ENCODE data around the gene GPNMB.

The GPNMB gene

DNA sequence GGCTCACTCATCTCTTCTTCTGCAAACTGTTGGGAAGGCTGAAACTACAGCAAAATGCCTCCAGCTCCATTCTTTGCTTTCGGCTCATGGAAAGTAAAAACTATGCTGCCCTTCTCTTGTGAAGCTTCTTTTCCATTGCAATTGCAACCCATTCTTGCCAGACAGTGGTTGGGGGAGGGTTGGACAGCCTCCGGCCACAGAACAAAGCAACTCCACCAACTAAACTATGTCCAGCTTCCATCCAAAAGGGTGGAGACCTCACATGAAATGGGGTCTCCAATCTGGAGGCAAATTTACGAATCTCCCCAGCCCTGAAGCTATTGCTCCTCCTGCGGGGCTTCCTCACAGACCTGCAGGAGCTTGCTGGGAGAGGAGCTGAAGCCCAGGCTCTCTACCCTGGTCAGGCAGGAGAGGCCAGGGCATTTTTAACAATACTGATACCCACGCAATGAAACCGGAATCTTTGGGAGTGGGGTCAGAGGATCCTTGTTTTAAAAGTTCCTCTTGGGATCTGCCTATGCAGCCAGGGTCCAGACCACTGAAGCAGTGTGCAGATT lies 549 bp downstream of the GPNMB start:
- H3K4me1 ChIP-seq (ENCODE audit: control insufficient read depth in 1 of 2, insufficient read depth in 2 of 2, low read length in 2 of 2) = peaks cover 7 to 9% of the 10 kb centered on the region in 2 experiments
- H3K27ac ChIP-seq (ENCODE audit: low read depth, low read length) = peak overlapping the region; percentile 9
- no peaks in the 10 kb centered on the region for H3K27me3 ChIP-seq (ENCODE audit: insufficient read depth, low read length)
- H3K9me3 ChIP-seq (ENCODE audit: insufficient read depth, low read depth, low read length) = no peaks in the 10 kb centered on the region
- no peak overlapping the region for H4K8ac ChIP-seq (ENCODE audit: low read depth, low read length)
- H2BK5ac ChIP-seq (ENCODE audit: low read depth, low read length, poor library complexity) = no peak overlapping the region
- H2AK5ac ChIP-seq (ENCODE audit: low read length) = no peak overlapping the region
- H4K91ac ChIP-seq (ENCODE audit: low read depth, low read length) = no peak overlapping the region
- no peak overlapping the region for H2BK12ac ChIP-seq (ENCODE audit: low read length)
- no peak overlapping the region for H2AFZ ChIP-seq (ENCODE audit: insufficient read depth, low read length, poor library complexity)
- no peak overlapping the region for H3K4ac ChIP-seq (ENCODE audit: low read depth, low read length)
- no peak overlapping the region for H2BK120ac ChIP-seq (ENCODE audit: insufficient read depth, low read length, poor library complexity)
- H3K14ac ChIP-seq (ENCODE audit: low read length) = no peak overlapping the region
- WGBS (ENCODE audit: extremely low coverage, insufficient coverage, insufficient read length) = no CpG with 5 or more reads among the region's 6 CpGs
- H3K4me2 ChIP-seq (ENCODE audit: low read length) = peak overlapping the region; percentile 55
- H4K12ac ChIP-seq (ENCODE audit: low read depth, low read length) = no peak overlapping the region
- no peak overlapping the region for H3K9ac ChIP-seq (ENCODE audit: low read length)
- no peak overlapping the region for H3K4me3 ChIP-seq (ENCODE audit: low read depth, low read length)
- no peaks in the 10 kb centered on the region for H3K79me2 ChIP-seq (ENCODE audit: control insufficient read depth, insufficient read depth, low read length, poor library complexity)
- DNase-seq = no peak
- no peaks in the 10 kb centered on the region for H3K79me1 ChIP-seq (ENCODE audit: low read length)
- H3K18ac ChIP-seq (ENCODE audit: low read length) = no peak overlapping the region
- no peaks in the 10 kb centered on the region for H3K36me3 ChIP-seq (ENCODE audit: control insufficient read depth in 1 of 2, insufficient read depth in 2 of 2, low read length in 2 of 2)
- no peak overlapping the region for H3K23ac ChIP-seq (ENCODE audit: low read length)

DNA sequence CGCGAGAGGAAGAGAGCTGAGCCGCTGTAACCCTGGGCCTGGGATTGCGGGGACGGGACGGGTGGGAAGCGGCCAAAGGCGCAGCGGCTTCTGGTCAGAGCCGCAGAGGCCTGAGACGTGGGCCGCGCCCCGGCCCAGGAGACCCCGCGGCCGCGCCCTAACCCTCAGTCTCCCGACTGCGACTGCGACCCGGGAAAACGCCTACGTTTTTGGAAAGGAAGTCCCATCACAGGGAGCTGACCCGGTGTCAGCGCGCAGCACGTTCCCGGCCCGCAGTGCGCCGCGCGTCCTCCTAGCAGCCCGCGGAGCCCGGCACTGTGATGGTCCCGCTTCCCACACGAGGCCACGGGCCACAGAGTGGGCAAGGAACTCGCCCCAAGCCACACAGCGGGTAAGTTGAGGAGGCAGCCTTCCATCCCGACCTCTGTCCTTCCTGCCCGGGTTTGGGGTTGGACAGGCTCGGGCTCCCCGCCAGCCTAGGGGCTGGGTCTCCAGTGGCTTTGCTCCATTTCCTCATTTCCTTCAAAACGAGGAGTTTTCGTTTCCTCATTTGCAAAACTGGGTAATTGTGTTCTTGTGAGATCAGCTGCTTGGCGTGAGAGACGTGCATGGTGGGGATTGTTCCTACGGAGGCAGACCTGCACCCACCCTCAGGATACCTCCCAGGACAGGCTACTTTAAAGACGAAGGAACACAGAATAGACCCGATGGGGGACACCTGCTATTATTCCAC lies 1.2 kb downstream of the GPNMB start:
- H3K14ac ChIP-seq (ENCODE audit: low read length) = no peak overlapping the region
- H2AK5ac ChIP-seq (ENCODE audit: low read length) = no peak overlapping the region
- H3K9ac ChIP-seq (ENCODE audit: low read length) = peak overlapping the region; percentile 13
- H3K79me1 ChIP-seq (ENCODE audit: low read length) = no peaks in the 10 kb centered on the region
- no peak overlapping the region for H3K18ac ChIP-seq (ENCODE audit: low read length)
- no peak overlapping the region for H4K91ac ChIP-seq (ENCODE audit: low read depth, low read length)
- no peak overlapping the region for H3K23ac ChIP-seq (ENCODE audit: low read length)
- no peaks in the 10 kb centered on the region for H3K27me3 ChIP-seq (ENCODE audit: insufficient read depth, low read length)
- H2AFZ ChIP-seq (ENCODE audit: insufficient read depth, low read length, poor library complexity) = no peak overlapping the region
- H3K4me1 ChIP-seq (ENCODE audit: control insufficient read depth in 1 of 2, insufficient read depth in 2 of 2, low read length in 2 of 2) = peaks cover 7 to 9% of the 10 kb centered on the region in 2 experiments
- no peak overlapping the region for H4K8ac ChIP-seq (ENCODE audit: low read depth, low read length)
- no peak overlapping the region for H2BK5ac ChIP-seq (ENCODE audit: low read depth, low read length, poor library complexity)
- no peak overlapping the region for H3K4ac ChIP-seq (ENCODE audit: low read depth, low read length)
- H3K4me2 ChIP-seq (ENCODE audit: low read length) = peak overlapping the region; percentile 55
- H3K4me3 ChIP-seq (ENCODE audit: low read depth, low read length) = no peak overlapping the region
- H3K27ac ChIP-seq (ENCODE audit: low read depth, low read length) = no peak overlapping the region
- H2BK12ac ChIP-seq (ENCODE audit: low read length) = no peak overlapping the region
- no peaks in the 10 kb centered on the region for H3K79me2 ChIP-seq (ENCODE audit: control insufficient read depth, insufficient read depth, low read length, poor library complexity)
- peak in 1 of 2 donors; percentile 20 for DNase-seq
- no peaks in the 10 kb centered on the region for H3K9me3 ChIP-seq (ENCODE audit: insufficient read depth, low read depth, low read length)
- no peak overlapping the region for H2BK120ac ChIP-seq (ENCODE audit: insufficient read depth, low read length, poor library complexity)
- no peak overlapping the region for H4K12ac ChIP-seq (ENCODE audit: low read depth, low read length)
- WGBS (ENCODE audit: extremely low coverage, insufficient coverage, insufficient read length) = no CpG with 5 or more reads among the region's 53 CpGs
- H3K36me3 ChIP-seq (ENCODE audit: control insufficient read depth in 1 of 2, insufficient read depth in 2 of 2, low read length in 2 of 2) = no peaks in the 10 kb centered on the region

DNA sequence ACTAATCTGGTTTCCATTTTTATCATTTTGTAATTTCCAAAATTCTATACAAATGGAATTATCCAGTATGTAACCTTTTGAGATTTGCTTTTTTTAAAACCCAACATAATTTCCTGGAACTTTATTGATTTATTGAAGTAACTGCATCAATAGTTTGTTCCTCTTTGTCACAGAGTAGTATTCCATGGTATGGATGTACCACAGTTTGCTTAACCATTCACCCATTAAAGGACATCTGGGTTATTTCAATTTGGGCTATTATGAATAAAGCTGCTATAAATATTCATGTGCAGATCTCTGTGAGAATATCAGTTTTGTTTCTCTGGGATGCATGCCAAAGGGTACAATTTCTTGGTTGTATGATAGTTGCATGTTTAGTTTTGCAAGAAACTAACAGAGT lies 2.9 kb downstream of the GPNMB start:
- H3K36me3 ChIP-seq (ENCODE audit: control insufficient read depth in 1 of 2, insufficient read depth in 2 of 2, low read length in 2 of 2) = no peaks in the 10 kb centered on the region
- no peak overlapping the region for H4K91ac ChIP-seq (ENCODE audit: low read depth, low read length)
- H3K27ac ChIP-seq (ENCODE audit: low read depth, low read length) = no peak overlapping the region
- H4K8ac ChIP-seq (ENCODE audit: low read depth, low read length) = no peak overlapping the region
- no peaks in the 10 kb centered on the region for H3K27me3 ChIP-seq (ENCODE audit: insufficient read depth, low read length)
- H3K79me1 ChIP-seq (ENCODE audit: low read length) = no peaks in the 10 kb centered on the region
- H3K4ac ChIP-seq (ENCODE audit: low read depth, low read length) = no peak overlapping the region
- H4K12ac ChIP-seq (ENCODE audit: low read depth, low read length) = no peak overlapping the region
- DNase-seq = no peak
- no peak overlapping the region for H2BK5ac ChIP-seq (ENCODE audit: low read depth, low read length, poor library complexity)
- H2AFZ ChIP-seq (ENCODE audit: insufficient read depth, low read length, poor library complexity) = no peak overlapping the region
- no peak overlapping the region for H3K18ac ChIP-seq (ENCODE audit: low read length)
- H2BK12ac ChIP-seq (ENCODE audit: low read length) = no peak overlapping the region
- peaks cover 7 to 9% of the 10 kb centered on the region in 2 experiments for H3K4me1 ChIP-seq (ENCODE audit: control insufficient read depth in 1 of 2, insufficient read depth in 2 of 2, low read length in 2 of 2)
- H3K14ac ChIP-seq (ENCODE audit: low read length) = no peak overlapping the region
- no peak overlapping the region for H3K4me3 ChIP-seq (ENCODE audit: low read depth, low read length)
- H3K4me2 ChIP-seq (ENCODE audit: low read length) = no peak overlapping the region
- no peak overlapping the region for H2AK5ac ChIP-seq (ENCODE audit: low read length)
- no peak overlapping the region for H3K9ac ChIP-seq (ENCODE audit: low read length)
- H2BK120ac ChIP-seq (ENCODE audit: insufficient read depth, low read length, poor library complexity) = no peak overlapping the region
- no peaks in the 10 kb centered on the region for H3K9me3 ChIP-seq (ENCODE audit: insufficient read depth, low read depth, low read length)
- H3K23ac ChIP-seq (ENCODE audit: low read length) = no peak overlapping the region
- H3K79me2 ChIP-seq (ENCODE audit: control insufficient read depth, insufficient read depth, low read length, poor library complexity) = no peaks in the 10 kb centered on the region

DNA sequence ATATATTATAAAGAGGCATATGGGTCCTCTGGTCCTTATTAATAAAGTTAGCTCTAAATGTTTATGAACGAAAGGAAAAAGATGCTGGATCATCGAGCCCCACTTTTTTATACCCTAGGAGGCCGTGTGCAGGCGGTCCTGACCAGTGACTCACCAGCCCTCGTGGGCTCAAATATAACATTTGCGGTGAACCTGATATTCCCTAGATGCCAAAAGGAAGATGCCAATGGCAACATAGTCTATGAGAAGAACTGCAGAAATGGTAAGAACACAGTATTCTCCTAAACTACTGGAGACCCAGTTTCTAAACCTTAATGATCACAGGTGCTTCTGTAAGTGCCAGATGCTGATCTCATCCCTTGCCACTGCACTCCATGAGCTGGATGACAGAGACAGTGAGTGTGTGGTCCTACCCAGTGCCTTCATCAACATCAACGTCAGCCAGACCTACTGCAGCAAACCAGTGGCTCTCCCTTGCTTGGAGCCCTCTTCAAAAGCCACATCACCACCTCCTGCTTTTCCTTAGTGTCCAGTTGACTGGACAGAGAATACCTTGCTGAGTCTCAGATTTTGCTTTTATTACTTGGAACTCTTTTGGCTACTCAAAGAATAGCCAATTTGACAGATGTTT lies 7.6 kb downstream of the GPNMB start:
- Histone ChIP-seq H3K36me3 (ENCODE audit: control insufficient read depth in 1 of 2, insufficient read depth in 2 of 2, low read length in 2 of 2) (no peaks in the 10 kb centered on the region), H4K12ac (ENCODE audit: low read depth, low read length) (no peak overlapping the region), H2AK5ac (ENCODE audit: low read length) (no peak overlapping the region), H3K14ac (ENCODE audit: low read length) (no peak overlapping the region), H3K27ac (ENCODE audit: low read depth, low read length) (no peak overlapping the region), H3K18ac (ENCODE audit: low read length) (no peak overlapping the region), H3K4me1 (ENCODE audit: control insufficient read depth in 1 of 2, insufficient read depth in 2 of 2, low read length in 2 of 2) (no peaks in the 10 kb centered on the region), H2BK12ac (ENCODE audit: low read length) (no peak overlapping the region), H4K8ac (ENCODE audit: low read depth, low read length) (no peak overlapping the region), H2BK5ac (ENCODE audit: low read depth, low read length, poor library complexity) (no peak overlapping the region), H4K91ac (ENCODE audit: low read depth, low read length) (no peak overlapping the region), H3K9ac (ENCODE audit: low read length) (no peak overlapping the region), H3K79me2 (ENCODE audit: control insufficient read depth, insufficient read depth, low read length, poor library complexity) (no peaks in the 10 kb centered on the region), H3K4ac (ENCODE audit: low read depth, low read length) (no peak overlapping the region), H3K23ac (ENCODE audit: low read length) (no peak overlapping the region), H3K4me2 (ENCODE audit: low read length) (no peak overlapping the region), H3K79me1 (ENCODE audit: low read length) (no peaks in the 10 kb centered on the region), H2BK120ac (ENCODE audit: insufficient read depth, low read length, poor library complexity) (no peak overlapping the region), H3K27me3 (ENCODE audit: insufficient read depth, low read length) (no peaks in the 10 kb centered on the region), H3K4me3 (ENCODE audit: low read depth, low read length) (no peak overlapping the region), H2AFZ (ENCODE audit: insufficient read depth, low read length, poor library complexity) (no peak overlapping the region), H3K9me3 (ENCODE audit: insufficient read depth, low read depth, low read length) (no peaks in the 10 kb centered on the region)
- WGBS (ENCODE audit: extremely low coverage, insufficient coverage, insufficient read length) = no CpG with 5 or more reads among the region's 7 CpGs
- DNase-seq = no peak
